Measurements from ENCODE around the gene AWAT2.

GRCh38 chrX:70022616-70023015 is 27.1 kb downstream of the AWAT2 start:
- TF ChIP-seq CTCF (IDR thresholded peaks at IDR 0.05) = no peak
- no peak for TF ChIP-seq POLR2A (IDR thresholded peaks at IDR 0.05)

All from testis (tissue), 2 donors.